ENCODE data around the gene KCNT2.

DNA sequence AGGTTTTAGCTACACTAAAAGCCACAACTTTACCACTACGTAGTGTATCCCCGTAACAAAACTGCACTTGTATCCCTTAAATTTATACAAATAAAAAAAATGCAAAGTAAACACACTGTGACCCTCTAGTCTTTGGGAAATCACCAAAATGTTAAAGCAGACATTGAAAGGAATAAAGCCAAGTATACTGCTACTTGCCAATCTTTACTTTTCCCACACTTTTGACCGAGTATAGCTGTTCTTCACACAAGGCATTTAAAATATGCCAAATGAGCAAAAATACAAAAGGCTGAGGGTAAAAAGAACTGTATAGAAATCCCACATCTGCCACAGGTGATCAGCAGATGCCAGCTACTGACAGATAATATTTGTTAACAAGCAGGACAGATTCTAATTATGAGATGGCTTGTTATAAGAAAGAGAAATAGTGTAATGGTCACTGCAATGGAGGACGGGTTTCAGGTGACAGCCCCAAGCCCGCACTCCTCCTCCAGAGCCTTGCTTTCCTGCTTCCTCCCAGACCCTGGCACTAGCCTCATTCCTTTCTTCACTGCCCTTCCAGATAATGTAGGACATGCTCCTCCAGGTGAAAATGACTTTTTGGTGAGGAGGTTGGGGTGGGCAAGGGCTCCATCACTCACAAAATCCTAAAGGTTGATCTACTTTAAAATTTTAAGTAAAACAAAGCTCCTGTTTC, 18.1 kb downstream of the KCNT2 start:
- TF ChIP-seq EZH2 (IDR thresholded peaks at IDR 0.05; ENCODE audit: insufficient read depth, poor library complexity, severe bottlenecking) (no peak), EZH2phosphoT487 (IDR thresholded peaks at IDR 0.05; ENCODE audit: insufficient read depth, low read depth) (no peak)
